SW480 (cell line): ENCODE measurements around the gene GUCY2C.
"Not testable (repeated sequence)": the region's sequence is repeated elsewhere in the genome, so short reads cannot be mapped to it uniquely, and the experiment has no call there.

ENCODE experiments used
- DNase-seq: peaks from one replicate; pipeline ENCODE4 v3.0.0-alpha.2; 2016; ENCODE audit warnings: low spot score

GUCY2C gene

DNA sequence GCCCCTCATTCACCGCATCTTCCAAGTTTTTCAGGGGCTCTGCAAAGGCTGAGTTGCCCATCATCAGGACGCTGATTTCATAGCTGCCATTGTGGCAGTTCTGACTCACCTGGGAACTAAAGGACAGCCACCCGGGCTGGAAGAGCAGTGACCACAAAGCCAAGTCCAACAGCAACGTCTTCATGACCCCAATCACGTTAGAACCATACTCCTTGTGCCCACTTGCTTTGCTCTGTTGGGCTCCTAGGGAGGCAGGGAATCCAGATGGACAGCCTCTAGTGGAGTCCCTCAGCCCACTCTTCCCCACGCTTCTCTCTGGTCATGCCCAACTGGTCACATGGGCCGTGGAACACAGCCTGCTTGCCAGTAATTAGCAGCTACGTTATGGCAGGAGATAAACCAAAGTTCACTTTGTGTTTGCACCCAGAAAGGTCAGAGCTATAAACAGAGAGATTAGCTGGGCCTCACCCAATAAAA lies at the start of gene GUCY2C:
GUCY2C (minus strand) TSS at position 335 of the 477 bp plus-strand sequence; CDS start at position 184, 151 bp downstream.
- DNase-seq = no peak

DNA sequence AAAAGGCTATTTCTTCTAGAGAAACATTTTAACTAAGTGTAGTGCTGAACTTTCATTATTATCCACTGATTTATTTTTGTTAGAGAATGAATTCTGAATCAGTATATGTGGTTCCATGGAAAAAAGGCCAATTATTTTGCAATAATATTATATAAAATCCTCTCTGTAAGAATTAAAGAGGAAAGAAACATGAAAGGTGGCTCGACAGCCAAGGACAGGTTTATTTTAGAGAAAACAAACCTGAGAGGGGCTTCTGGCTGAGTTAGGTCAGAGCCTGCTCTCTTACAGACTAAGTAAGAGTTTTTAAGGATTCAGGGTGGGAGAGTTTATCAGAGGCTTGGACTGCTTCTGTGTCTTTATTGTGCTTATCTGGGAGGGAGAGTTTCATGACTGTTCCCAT lies 46.7 kb upstream of the GUCY2C start:
- DNase-seq = no peak

DNA sequence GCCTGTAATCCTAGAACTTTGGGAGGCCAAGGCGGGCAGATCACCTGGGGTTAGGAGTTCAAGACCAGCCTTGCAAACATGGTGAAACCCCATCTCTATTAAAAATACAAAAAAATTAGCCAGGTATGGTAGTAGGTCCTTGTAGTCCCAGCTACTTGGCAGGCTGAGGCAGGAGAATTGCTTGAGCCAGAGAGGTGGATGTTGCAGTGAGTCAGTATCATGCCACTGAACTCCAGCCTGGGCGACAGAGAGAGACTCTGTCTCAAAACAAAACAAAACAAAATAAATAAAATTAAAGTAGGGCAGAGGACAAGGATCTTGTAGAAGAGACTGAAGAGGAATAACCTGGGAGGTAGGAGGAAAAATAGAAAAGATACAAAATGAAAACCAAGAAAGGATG lies 45.5 kb upstream of the GUCY2C start:
- no peak for DNase-seq

DNA sequence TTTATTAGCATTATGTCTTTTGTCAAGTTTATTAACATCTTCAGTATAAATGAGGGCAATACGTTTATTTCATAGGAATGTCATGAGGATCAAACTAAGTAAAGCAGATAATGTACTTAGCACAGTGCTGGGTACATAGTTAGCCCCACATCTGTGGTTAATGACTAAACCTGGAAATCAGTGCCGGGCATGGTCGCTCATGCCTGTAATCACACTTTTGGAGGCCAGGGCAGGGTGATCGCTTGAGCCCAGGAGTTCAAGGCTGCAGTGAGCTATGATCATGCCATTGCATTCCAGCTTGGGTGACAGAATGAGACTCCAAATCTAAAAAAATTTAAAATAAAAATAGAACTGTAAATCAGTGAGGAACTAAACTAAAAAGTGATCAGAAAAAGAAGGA lies 44.8 kb upstream of the GUCY2C start:
- DNase-seq = no peak

GRCh38 chr12:14736441-14736840 lies 40.0 kb upstream of the GUCY2C start:
- not testable (repeated sequence) for DNase-seq

- DNase-seq = no peak
Measured at GRCh38 chr12:14731821-14732220, 35.4 kb upstream of the GUCY2C start.

GRCh38 chr12:14729586-14729985 lies 33.2 kb upstream of the GUCY2C start:
- no peak for DNase-seq

GRCh38 chr12:14723763-14724162 lies 27.4 kb upstream of the GUCY2C start:
- DNase-seq = peak; percentile 53

DNA sequence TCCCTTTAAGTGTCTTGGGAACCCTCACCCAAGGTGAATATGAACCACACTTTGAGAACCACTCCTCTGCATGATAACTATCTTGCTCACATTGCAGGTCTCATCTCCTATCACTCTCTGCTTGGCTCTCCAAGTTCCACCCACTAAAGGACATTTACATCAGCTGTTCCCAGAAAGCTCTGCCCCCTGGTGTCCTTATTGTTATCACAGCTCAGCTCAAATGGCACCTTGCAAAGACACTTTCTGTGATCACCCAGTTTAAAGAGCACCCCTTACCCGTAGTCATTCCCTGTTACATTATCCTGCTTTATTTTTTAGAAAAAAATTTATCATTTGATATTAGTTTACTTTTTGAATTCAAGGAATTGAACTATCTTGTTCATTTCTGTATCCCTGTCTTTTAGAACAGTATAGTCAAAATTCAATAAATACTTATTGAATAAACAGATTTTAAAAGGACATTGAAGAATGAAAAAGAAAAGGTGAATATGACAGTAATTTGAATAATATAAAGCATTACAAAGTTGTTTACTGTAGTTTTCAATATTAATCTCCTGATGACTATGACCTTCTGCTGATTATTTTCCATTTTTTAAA lies 20.5 kb upstream of the GUCY2C start:
- peak; percentile 58 for DNase-seq

DNA sequence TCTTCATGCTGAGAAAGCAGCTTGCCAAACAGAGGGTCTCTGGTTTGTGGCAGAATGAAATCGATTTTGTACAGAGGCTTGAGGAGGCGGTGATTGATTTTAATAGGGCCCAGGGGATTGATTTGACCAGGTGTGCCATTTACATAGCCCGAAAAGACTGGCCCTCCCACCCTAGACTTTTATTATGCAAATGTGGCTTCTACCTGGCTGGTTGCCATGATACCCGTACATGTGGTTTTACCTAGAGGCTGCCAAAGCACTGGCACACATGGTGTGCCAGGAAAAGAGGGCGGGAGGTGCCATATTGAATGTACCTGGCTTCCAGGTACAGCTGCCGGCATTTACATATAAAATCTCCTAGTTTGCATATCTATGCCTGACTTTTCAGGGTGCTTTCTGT lies 18.0 kb upstream of the GUCY2C start:
- DNase-seq = no peak

DNA sequence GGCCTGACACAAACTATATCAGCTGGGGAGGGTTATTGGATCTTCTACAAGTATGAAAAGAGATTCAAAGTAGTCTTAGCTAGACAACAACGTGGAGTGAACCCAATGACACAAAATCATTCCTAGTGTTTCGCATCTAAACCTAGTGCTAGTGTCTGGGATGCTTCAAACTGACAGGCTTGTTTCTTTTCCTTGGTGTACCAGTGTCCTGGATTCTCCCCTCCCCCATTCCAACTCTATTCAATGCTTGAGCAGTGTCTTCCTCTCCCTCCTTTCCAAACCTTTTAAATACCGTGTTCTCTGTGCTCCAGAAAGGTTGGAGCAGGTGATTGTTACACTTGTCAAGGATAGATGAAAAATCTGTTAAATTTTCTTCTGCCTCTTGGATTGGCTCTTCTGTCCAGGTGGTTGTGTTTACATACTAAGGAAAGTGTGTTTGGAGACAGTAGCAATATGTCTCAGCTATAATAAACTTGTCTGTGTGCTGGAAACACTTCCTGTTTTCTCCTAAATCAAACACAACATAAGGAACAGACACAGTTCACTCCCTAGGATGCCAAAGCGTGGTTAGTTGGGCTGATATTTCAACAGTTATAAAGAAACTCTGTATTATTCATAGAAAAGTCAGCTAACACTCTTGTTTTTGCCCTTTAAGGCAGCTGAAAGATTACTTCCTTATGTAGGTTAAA lies 14.4 kb upstream of the GUCY2C start:
- DNase-seq = no peak

GRCh38 chr12:14701809-14702568 lies 5.6 kb upstream of the GUCY2C start:
- no peak for DNase-seq

- no peak for DNase-seq
Measured at GRCh38 chr12:14700935-14701334, 4.5 kb upstream of the GUCY2C start.

DNA sequence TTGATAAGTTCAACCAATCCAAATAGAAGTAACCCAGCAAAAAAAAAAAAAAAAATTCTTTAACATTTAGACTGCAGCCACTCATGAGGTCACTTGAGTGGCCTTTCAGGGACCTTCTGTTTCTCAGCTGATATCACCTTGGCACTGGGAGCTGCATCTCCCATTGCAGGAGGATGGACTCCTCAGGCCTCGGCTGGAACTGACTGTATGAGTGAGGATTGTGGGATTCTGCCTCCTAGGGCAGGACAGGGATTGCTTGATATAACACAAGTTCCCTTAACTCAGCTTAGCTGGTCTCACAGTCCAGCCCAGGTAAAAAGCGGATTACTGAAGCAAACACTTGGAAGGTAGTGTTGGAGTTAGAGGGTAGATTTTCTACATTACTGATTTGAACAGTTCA lies 3.5 kb upstream of the GUCY2C start:
- no peak for DNase-seq

DNA sequence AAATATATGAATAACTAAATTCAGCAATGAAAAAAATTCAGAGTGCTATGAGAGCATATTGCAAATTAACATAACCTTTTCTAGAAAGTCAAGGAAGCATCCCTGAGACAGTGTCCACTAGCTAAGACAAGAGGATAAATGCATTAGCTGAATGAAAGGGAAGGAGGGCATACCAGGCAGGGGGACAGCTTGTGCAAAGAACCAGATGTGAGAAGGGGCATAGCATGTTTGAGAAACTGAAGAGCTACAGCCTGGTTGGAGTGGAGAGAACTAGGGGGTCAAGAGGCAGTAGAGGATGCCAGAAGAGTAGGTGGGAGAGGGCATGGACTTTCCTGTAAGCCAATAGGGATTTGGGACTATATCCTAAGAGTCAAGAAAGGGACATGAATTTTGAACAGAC lies 2.2 kb upstream of the GUCY2C start:
- DNase-seq = no peak

- DNase-seq = no peak
Measured at GRCh38 chr12:14695715-14696141, 671 bp downstream of the GUCY2C start.

DNA sequence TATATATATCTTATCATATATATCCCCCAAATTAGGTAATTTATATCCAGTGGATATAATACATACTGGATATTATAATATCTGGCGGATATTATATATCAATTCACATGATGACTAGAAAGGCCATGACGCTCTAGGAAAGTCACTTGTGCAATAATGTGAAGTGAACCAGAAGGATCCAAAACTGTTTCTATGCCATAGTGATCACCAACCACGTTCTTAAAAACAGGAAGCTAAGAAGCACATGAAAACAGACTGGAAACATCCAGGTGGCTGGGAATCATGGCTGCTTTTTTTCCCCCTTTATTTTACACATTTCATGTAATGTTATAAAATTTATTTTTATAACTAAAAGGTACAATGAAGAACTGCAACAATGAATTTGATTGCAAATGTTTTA lies 1.4 kb downstream of the GUCY2C start:
- no peak for DNase-seq

DNA sequence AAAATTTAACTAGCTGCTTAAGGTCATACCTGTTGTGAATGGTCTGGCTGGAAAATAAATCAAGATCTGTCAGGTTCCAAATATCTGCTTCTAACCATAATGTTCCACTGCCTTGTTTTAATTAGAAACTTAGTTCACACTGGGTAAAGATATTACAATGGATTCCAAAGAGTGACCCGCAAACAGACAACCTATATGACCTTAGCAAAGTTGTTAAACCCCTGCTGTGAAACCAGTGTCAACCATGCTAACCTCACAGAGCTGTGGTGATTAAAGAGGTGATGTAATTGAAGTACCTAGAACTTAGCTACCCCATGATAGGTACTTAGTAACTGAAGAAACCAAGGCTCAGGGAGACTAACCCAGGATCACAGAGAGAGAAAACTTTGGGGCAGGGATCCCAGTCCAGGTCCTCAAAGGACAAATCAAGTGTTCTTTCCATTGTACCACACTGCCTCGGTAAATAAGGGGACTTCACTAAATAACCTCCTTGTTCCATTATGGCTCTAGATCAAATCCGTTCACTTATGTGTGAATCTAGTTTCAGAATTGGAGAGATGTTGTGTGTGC lies 2.2 kb downstream of the GUCY2C start:
- no peak for DNase-seq

DNA sequence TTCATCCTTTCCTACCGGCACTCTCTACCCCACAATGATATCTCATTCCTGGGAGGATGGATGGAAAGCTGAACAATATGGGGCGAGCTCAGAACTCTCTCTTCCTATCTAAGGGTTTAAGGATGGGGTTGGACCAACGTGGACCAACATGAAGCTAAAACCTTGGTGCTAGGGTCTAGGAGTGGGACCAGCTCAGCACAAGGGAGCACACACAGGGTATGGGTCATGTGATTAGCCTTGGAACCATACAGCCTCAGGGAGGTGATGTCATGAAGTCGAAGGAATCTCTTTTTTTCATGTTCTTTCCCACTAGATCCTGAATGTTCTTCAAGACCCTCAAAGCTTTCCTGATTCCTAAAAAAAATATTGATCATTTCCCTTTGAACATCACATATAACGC lies 3.3 kb downstream of the GUCY2C start:
- DNase-seq = no peak

GRCh38 chr12:14691560-14691959 lies 4.8 kb downstream of the GUCY2C start:
- no peak for DNase-seq

GRCh38 chr12:14689996-14690395 lies 6.4 kb downstream of the GUCY2C start:
- no peak for DNase-seq

- no peak for DNase-seq
Measured at GRCh38 chr12:14689144-14689543, 7.3 kb downstream of the GUCY2C start.

GRCh38 chr12:14682231-14682630 lies 14.2 kb downstream of the GUCY2C start:
- DNase-seq = not testable (repeated sequence)
